ENCODE results near the gene ZNF385B. TPM values are rescaled to one million over a fixed set of nuclear protein-coding genes. Genes with fewer than 3 reads are reported as not detected.

ZNF385B gene
- total RNA-seq, 4 donors from 2014 or later, result 9.7 to 24.9 (median 11.4) TPM

DNA sequence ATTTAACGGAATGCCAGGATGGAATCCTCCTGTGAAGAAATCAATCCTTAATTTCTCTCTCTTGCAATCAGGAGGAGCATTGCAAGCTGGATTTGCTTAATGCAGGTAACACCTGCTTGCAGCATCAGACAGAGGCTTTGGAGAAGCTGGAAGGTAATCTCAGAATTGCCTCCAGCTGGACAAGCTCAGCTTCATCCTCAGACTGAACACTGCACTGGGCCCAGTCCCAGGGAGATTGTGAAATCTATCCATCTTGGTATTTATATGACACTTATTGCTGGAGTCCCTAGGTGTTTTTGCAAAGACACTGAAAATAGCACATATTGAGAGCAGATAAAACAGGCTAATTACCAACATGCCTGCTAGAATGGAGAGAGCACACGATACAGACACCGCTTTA, 417.4 kb downstream of the ZNF385B start:
- TF ChIP-seq, protein P1, sequence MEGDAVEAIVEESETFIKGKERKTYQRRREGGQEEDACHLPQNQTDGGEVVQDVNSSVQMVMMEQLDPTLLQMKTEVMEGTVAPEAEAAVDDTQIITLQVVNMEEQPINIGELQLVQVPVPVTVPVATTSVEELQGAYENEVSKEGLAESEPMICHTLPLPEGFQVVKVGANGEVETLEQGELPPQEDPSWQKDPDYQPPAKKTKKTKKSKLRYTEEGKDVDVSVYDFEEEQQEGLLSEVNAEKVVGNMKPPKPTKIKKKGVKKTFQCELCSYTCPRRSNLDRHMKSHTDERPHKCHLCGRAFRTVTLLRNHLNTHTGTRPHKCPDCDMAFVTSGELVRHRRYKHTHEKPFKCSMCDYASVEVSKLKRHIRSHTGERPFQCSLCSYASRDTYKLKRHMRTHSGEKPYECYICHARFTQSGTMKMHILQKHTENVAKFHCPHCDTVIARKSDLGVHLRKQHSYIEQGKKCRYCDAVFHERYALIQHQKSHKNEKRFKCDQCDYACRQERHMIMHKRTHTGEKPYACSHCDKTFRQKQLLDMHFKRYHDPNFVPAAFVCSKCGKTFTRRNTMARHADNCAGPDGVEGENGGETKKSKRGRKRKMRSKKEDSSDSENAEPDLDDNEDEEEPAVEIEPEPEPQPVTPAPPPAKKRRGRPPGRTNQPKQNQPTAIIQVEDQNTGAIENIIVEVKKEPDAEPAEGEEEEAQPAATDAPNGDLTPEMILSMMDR (IDR thresholded peaks at IDR 0.05 in 4 of 5, conservative IDR thresholded peaks at IDR 0.05 in 1 of 5), result no peak
- TF ChIP-seq POLR2A (IDR thresholded peaks at IDR 0.05), result no peak
- in situ Hi-C loops (cut with MboI; ENCODE audit: low sequenced_read_pairs in 4 of 4) (no loop called here), intact Hi-C loops (cut with DNase I; ENCODE audit: low total_unique reads) (no loop called here)
- Histone ChIP-seq H3K36me3 (no peaks in the 10 kb centered on the region), H3K27ac (no peak overlapping the region), H3K4me1 (peaks cover 0 to 8% of the 10 kb centered on the region in 2 donors), H3K27me3 (no peaks in the 10 kb centered on the region), H3K9me3 (no peaks in the 10 kb centered on the region), H3K4me3 (no peak overlapping the region)
- DNase-seq (peak; percentile 15 to 56), ATAC-seq (peak; percentile 66 to 67)

DNA sequence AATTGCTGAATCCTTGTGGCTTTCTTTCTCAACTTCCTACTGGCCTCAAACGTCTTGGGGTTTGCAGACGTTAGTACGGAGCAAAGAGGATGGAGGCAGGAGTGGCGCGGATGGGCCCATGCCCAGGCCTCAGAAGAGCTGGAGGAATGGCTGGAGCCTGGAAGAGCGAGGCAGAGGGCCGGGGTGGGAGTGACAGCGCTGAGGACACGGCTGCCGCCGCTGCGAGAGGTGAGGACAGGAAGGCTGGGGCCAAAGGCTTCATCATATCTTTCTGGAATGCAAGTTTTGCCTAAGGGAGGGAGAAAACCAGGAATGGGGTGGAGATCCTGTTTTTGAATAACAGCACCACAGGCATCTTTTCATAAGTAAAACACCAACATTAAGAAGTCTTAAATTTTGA, 418.2 kb downstream of the ZNF385B start:
- Histone ChIP-seq H3K27ac (no peak overlapping the region), H3K36me3 (no peaks in the 10 kb centered on the region), H3K9me3 (no peaks in the 10 kb centered on the region), H3K4me1 (peaks cover 0 to 8% of the 10 kb centered on the region in 2 donors), H3K4me3 (no peak overlapping the region), H3K27me3 (no peaks in the 10 kb centered on the region)
- intact Hi-C loops (cut with DNase I; ENCODE audit: low total_unique reads), result no loop called here
- in situ Hi-C loops (cut with MboI; ENCODE audit: low sequenced_read_pairs in 4 of 4), result no loop called here
- TF ChIP-seq, protein P1 (IDR thresholded peaks at IDR 0.05 in 4 of 5, conservative IDR thresholded peaks at IDR 0.05 in 1 of 5), result no peak
- TF ChIP-seq POLR2A (IDR thresholded peaks at IDR 0.05), result no peak
- DNase-seq (no peak), ATAC-seq (no peak)

DNA sequence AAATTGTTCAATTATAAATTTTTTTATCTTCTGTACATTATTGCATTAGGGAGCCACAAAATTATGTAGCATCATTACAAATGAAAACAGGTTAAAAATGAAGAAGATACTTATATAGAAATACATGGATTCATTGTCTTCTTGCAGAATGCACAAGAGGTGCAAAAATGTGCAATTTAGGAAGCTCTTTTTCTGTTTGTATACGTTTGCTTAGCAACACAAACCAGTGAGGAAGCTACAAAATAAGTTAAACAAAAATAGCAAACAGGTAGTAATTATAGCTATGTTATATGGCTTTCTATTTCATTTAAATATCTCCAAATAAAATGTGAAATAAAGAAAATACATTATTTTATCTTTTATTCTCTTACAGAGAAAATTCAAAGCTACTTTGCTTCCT, 419.2 kb downstream of the ZNF385B start:
- ATAC-seq, result no peak
- Histone ChIP-seq H3K4me3 (no peak overlapping the region), H3K27me3 (no peaks in the 10 kb centered on the region), H3K4me1 (peaks cover 0 to 8% of the 10 kb centered on the region in 2 donors), H3K27ac (no peak overlapping the region), H3K36me3 (no peaks in the 10 kb centered on the region), H3K9me3 (no peaks in the 10 kb centered on the region)
- in situ Hi-C loops (cut with MboI; ENCODE audit: low sequenced_read_pairs in 4 of 4), result no loop called here
- intact Hi-C loops (cut with DNase I; ENCODE audit: low total_unique reads), result no loop called here
- DNase-seq, result no peak
- no peak for TF ChIP-seq POLR2A (IDR thresholded peaks at IDR 0.05)
- TF ChIP-seq, protein P1 (IDR thresholded peaks at IDR 0.05 in 4 of 5, conservative IDR thresholded peaks at IDR 0.05 in 1 of 5), result no peak

DNA sequence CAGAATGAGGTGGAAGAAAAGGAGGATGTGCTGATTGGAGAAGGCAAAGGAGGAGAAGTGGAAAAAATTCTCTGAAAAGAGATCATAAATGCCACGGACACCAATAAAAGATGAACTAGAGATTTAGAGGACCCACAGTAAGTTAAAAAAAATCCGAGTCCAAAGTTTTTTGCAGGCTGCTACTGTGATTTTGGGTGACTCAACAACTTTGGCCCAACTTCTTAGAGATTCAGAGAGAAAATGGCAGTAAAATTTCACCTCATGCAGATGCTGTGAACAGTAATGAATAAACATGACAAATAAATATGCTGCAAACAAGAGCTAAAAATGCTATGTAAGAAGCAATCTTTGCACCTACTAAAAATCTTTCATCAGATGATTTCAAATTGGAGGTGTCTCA, 419.9 kb downstream of the ZNF385B start:
- in situ Hi-C loops (cut with MboI; ENCODE audit: low sequenced_read_pairs in 4 of 4), result no loop called here
- DNase-seq (no peak), ATAC-seq (no peak)
- no peaks in the 10 kb centered on the region for H3K27me3 ChIP-seq
- H3K27ac ChIP-seq, result no peak overlapping the region
- no peak overlapping the region for H3K4me3 ChIP-seq
- H3K4me1 ChIP-seq, result peaks cover 0 to 8% of the 10 kb centered on the region in 2 donors
- TF ChIP-seq, protein P1 (IDR thresholded peaks at IDR 0.05 in 4 of 5, conservative IDR thresholded peaks at IDR 0.05 in 1 of 5), result no peak
- no peak for TF ChIP-seq POLR2A (IDR thresholded peaks at IDR 0.05)
- intact Hi-C loops (cut with DNase I; ENCODE audit: low total_unique reads), result no loop called here
- no peaks in the 10 kb centered on the region for H3K36me3 ChIP-seq
- no peaks in the 10 kb centered on the region for H3K9me3 ChIP-seq

DNA sequence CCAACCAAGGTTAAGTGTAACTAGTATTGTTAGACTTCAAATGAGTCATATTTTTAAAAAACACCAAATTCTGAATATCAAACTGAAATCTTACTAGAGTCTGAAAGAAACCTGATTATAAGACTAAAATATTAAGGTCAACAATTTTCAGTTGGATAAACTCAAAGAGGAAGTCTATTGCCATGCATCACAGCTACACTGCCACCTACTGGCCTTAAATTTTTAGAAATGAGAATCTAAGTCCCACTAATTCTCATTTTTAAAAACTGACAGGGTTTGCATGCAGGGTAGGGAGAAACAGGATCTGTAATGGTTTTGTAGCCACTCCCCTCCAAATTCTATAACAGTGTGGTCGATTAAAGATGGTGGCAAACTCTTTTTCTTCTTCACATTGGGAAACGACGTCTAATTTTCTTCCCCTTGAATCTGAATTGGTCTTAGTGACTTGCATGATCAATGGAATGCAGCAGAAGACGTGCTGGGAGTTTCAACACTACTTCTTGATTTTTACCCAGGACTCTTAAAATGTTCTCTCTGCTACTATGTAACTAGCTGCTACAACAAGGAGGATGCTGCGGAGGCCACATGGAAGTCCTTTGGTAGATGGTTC, 420.7 kb downstream of the ZNF385B start:
- intact Hi-C loops (cut with DNase I; ENCODE audit: low total_unique reads) (no loop called here), in situ Hi-C loops (cut with MboI; ENCODE audit: low sequenced_read_pairs in 4 of 4) (no loop called here)
- Histone ChIP-seq H3K4me1 (peaks cover 0 to 8% of the 10 kb centered on the region in 2 donors), H3K4me3 (no peak overlapping the region), H3K9me3 (no peaks in the 10 kb centered on the region), H3K36me3 (no peaks in the 10 kb centered on the region), H3K27me3 (no peaks in the 10 kb centered on the region), H3K27ac (no peak overlapping the region)
- no peak for ATAC-seq
- DNase-seq, result no peak
- TF ChIP-seq POLR2A (IDR thresholded peaks at IDR 0.05), result no peak
- TF ChIP-seq, protein P1 (IDR thresholded peaks at IDR 0.05 in 4 of 5, conservative IDR thresholded peaks at IDR 0.05 in 1 of 5), result peak; percentile 13 to 62 (median 23)
